Chondrocyte (in vitro differentiated cells): ENCODE measurements around the gene ALCAM. TPM values are rescaled to one million over a fixed set of nuclear protein-coding genes. Genes with fewer than 3 reads are reported as not detected.
A peak's percentile ranks its signal among the peaks of the same experiment; 100 is the strongest.

Experiments used
- DNase-seq: peaks from one replicate; pipeline ENCODE4 v3.0.0; 2021; ENCODE audit warnings: mixed read lengths, low spot score
- H3K27ac Mint-ChIP-seq: one replicate; pipeline ENCODE4 v1.8.0; 2021; ENCODE audit warnings: mild to moderate bottlenecking, moderate library complexity, mixed read lengths; ENCODE audit not compliant: unreplicated experiment
- H3K27me3 Mint-ChIP-seq: 2 replicates; pipeline ENCODE4 v1.8.0; 2021; ENCODE audit warnings: low read depth, mixed read lengths
- H3K36me3 Mint-ChIP-seq: 2 replicates; pipeline ENCODE4 v1.8.0; 2021; ENCODE audit warnings: low read depth, mixed read lengths
- H3K4me1 Mint-ChIP-seq: 2 replicates; pipeline ENCODE4 v1.8.0; 2021; ENCODE audit warnings: low read depth, mild to moderate bottlenecking, mixed read lengths
- H3K4me3 Mint-ChIP-seq: one replicate; pipeline ENCODE4 v1.8.0; 2021; ENCODE audit warnings: mild to moderate bottlenecking, moderate library complexity, mixed read lengths; ENCODE audit not compliant: unreplicated experiment
- H3K9me3 Mint-ChIP-seq: 2 replicates; pipeline ENCODE4 v1.8.0; 2021; ENCODE audit warnings: low read depth, mixed read lengths
- CTCF ChIP-seq: fragments of 200-600 bp; sonication (generic); IDR thresholded peaks from 2 replicates; pipeline ENCODE4 v1.5.0; 2021; ENCODE audit warnings: antibody characterized with exemption, mild to moderate bottlenecking, moderate library complexity
- total RNA-seq: library from RNA; stranded (reverse); gene quantifications from 3 replicates; pipeline ENCODE4 v1.2.1, GENCODE V29; 2021

ALCAM gene
- total RNA-seq, 1 donor from 2014 or later, result 270 TPM

- Mint-ChIP-seq H3K27me3 (no peaks in the 10 kb centered on the region), H3K4me1 (peaks cover 57% of the 10 kb centered on the region)
These were observed 14.9 kb upstream of the ALCAM start for GRCh38 chr3:105351821-105352220.

GRCh38 chr3:105352976-105353375 lies 13.7 kb upstream of the ALCAM start:
- Mint-ChIP-seq H3K4me1 (peaks cover 58% of the 10 kb centered on the region), H3K36me3 (no peaks in the 10 kb centered on the region), H3K27me3 (no peaks in the 10 kb centered on the region), H3K4me3 (no peak overlapping the region), H3K9me3 (peaks cover 2% of the 10 kb centered on the region), H3K27ac (no peak overlapping the region)
- no peak for DNase-seq
- no peak for TF ChIP-seq CTCF

More at GRCh38 chr3:105351821-105352220, 14.9 kb upstream of the ALCAM start:
- no peak for DNase-seq
- Mint-ChIP-seq H3K36me3 (no peaks in the 10 kb centered on the region), H3K27ac (peak overlapping the region; percentile 38), H3K4me3 (no peak overlapping the region), H3K9me3 (peaks cover 2% of the 10 kb centered on the region)
- TF ChIP-seq CTCF, result no peak

GRCh38 chr3:105353485-105354161 lies 13.1 kb upstream of the ALCAM start:
- no peak for DNase-seq
- H3K36me3 Mint-ChIP-seq, result no peaks in the 10 kb centered on the region
- H3K4me1 Mint-ChIP-seq, result peaks cover 62% of the 10 kb centered on the region
- no peaks in the 10 kb centered on the region for H3K27me3 Mint-ChIP-seq
- TF ChIP-seq CTCF, result no peak
- H3K27ac Mint-ChIP-seq, result peak overlapping the region; percentile 88
- H3K4me3 Mint-ChIP-seq, result peak overlapping the region; percentile 73
- peaks cover 2% of the 10 kb centered on the region for H3K9me3 Mint-ChIP-seq

GRCh38 chr3:105354429-105354828 lies 12.3 kb upstream of the ALCAM start:
- Mint-ChIP-seq H3K4me3 (peak overlapping the region; percentile 73), H3K36me3 (no peaks in the 10 kb centered on the region), H3K27ac (peak overlapping the region; percentile 88), H3K27me3 (no peaks in the 10 kb centered on the region), H3K9me3 (peaks cover 6% of the 10 kb centered on the region), H3K4me1 (peaks cover 70% of the 10 kb centered on the region)
- no peak for TF ChIP-seq CTCF
- DNase-seq, result no peak

GRCh38 chr3:105355408-105356061 lies 11.2 kb upstream of the ALCAM start:
- H3K27me3 Mint-ChIP-seq, result no peaks in the 10 kb centered on the region
- no peaks in the 10 kb centered on the region for H3K36me3 Mint-ChIP-seq
- DNase-seq, result no peak
- H3K9me3 Mint-ChIP-seq, result peaks cover 6% of the 10 kb centered on the region
- H3K4me3 Mint-ChIP-seq, result no peak overlapping the region
- H3K27ac Mint-ChIP-seq, result peak overlapping the region; percentile 73
- no peak for TF ChIP-seq CTCF
- peaks cover 77% of the 10 kb centered on the region for H3K4me1 Mint-ChIP-seq
